OCI-LY3 (cell line): ENCODE results near the gene RC3H2.

Experiments
- H2AFZ ChIP-seq: fragments of 200-600, 300-600 bp; shearing (Covaris generic); 2 replicates; pipeline ENCODE4 v1.6.0; 2014; ENCODE audit warnings: antibody characterized with exemption, low read depth, low read length
- H3K27ac ChIP-seq: fragments of 200-600, 300-600 bp; sonication (generic); 2 replicates; pipeline ENCODE4 v1.5.1; 2014; ENCODE audit warnings: mild to moderate bottlenecking, low read length, moderate library complexity, mixed read lengths
- H3K27me3 ChIP-seq: fragments of 200-600, 300-600 bp; sonication (generic); 2 replicates; pipeline ENCODE4 v1.6.1; 2014; ENCODE audit warnings: low read depth, low read length, mixed read lengths
- H3K36me3 ChIP-seq: fragments of 200-600, 300-600 bp; sonication (generic); replicated peaks from 2 replicates; pipeline ENCODE3; 2014; ENCODE audit warnings: low read depth, low read length, mixed read lengths
- H3K4me1 ChIP-seq: fragments of 300-600, 200-600 bp; sonication (generic); 2 replicates; pipeline ENCODE4 v1.6.1; 2014; ENCODE audit warnings: low read length, mixed read lengths
- H3K4me2 ChIP-seq: fragments of 200-600, 300-600 bp; sonication (generic); 2 replicates; pipeline ENCODE4 v1.6.1; 2014; ENCODE audit warnings: low read length, mixed read lengths
- H3K4me3 ChIP-seq: fragments of 300-600, 200-600 bp; sonication (generic); 2 replicates; pipeline ENCODE4 v1.5.1; 2014; ENCODE audit warnings: antibody characterized with exemption, mild to moderate bottlenecking, low read length, moderate library complexity
- H3K79me2 ChIP-seq: fragments of 300-600, 200-600 bp; shearing (Covaris generic); 2 replicates; pipeline ENCODE4 v1.6.1; 2014; ENCODE audit warnings: mild to moderate bottlenecking, low read length, mixed read lengths
- H3K9ac ChIP-seq: fragments of 300-600, 200-600 bp; shearing (Covaris generic); 2 replicates; pipeline ENCODE4 v1.6.0; 2014; ENCODE audit warnings: mild to moderate bottlenecking, low read length, moderate library complexity
- H3K9me3 ChIP-seq: fragments of 200-600, 300-600 bp; shearing (Covaris generic); 2 replicates; pipeline ENCODE4 v1.6.1; 2014; ENCODE audit warnings: low read length, mixed read lengths; ENCODE audit not compliant: insufficient read depth
- H4K20me1 ChIP-seq: fragments of 200-600, 300-600 bp; sonication (generic); 2 replicates; pipeline ENCODE4 v1.6.1; 2016; ENCODE audit warnings: low read length, mixed read lengths; ENCODE audit not compliant: insufficient read depth
- CTCF ChIP-seq: fragments of 200-600, 300-600 bp; sonication (generic); IDR thresholded peaks from 2 replicates; pipeline ENCODE4 v1.5.1; 2014; ENCODE audit warnings: antibody characterized with exemption, low read length, low read depth
- EZH2phosphoT487 ChIP-seq: fragments of 200-600 bp; shearing (Covaris generic); IDR thresholded peaks from 2 replicates; pipeline ENCODE4 v1.6.1; 2018; ENCODE audit warnings: antibody characterized with exemption, mixed run types, low read depth

RC3H2 gene

GRCh38 chr9:122950263-122950662 is 45.1 kb upstream of the RC3H2 start:
- H3K79me2 ChIP-seq = peaks cover 94% of the 10 kb centered on the region
- peaks cover 19% of the 10 kb centered on the region; the same call in 1 of the 2 replicates for H4K20me1 ChIP-seq
- no peak overlapping the region for H2AFZ ChIP-seq
- no peak overlapping the region for H3K4me3 ChIP-seq
- TF ChIP-seq CTCF (no peak), EZH2phosphoT487 (no peak)
- H3K4me2 ChIP-seq = no peak overlapping the region
- H3K4me1 ChIP-seq = peaks cover 41% of the 10 kb centered on the region
- no peaks in the 10 kb centered on the region for H3K36me3 ChIP-seq
- H3K27ac ChIP-seq = no peak overlapping the region
- H3K9me3 ChIP-seq = no peaks in the 10 kb centered on the region
- no peaks in the 10 kb centered on the region for H3K27me3 ChIP-seq
- H3K9ac ChIP-seq = no peak overlapping the region

GRCh38 chr9:122949696-122950095 is 44.5 kb upstream of the RC3H2 start:
- Histone ChIP-seq H3K4me3 (no peak overlapping the region), H3K27ac (no peak overlapping the region), H3K4me2 (no peak overlapping the region), H2AFZ (no peak overlapping the region), H3K9me3 (no peaks in the 10 kb centered on the region), H3K79me2 (peaks cover 94% of the 10 kb centered on the region), H4K20me1 (peaks cover 19% of the 10 kb centered on the region; the same call in 1 of the 2 replicates), H3K4me1 (peaks cover 41% of the 10 kb centered on the region), H3K9ac (no peak overlapping the region), H3K27me3 (no peaks in the 10 kb centered on the region), H3K36me3 (peaks cover 2% of the 10 kb centered on the region)
- TF ChIP-seq EZH2phosphoT487 (no peak), CTCF (no peak)

- Histone ChIP-seq H4K20me1 (peaks cover 19% of the 10 kb centered on the region; the same call in 1 of the 2 replicates), H3K9me3 (no peaks in the 10 kb centered on the region), H3K4me3 (no peak overlapping the region), H3K4me1 (peaks cover 32% of the 10 kb centered on the region), H3K9ac (no peak overlapping the region), H3K36me3 (peaks cover 2% of the 10 kb centered on the region), H3K27me3 (no peaks in the 10 kb centered on the region), H2AFZ (no peak overlapping the region), H3K27ac (no peak overlapping the region), H3K4me2 (no peak overlapping the region), H3K79me2 (peaks cover 95% of the 10 kb centered on the region)
- TF ChIP-seq EZH2phosphoT487 = no peak
- no peak for TF ChIP-seq CTCF
These were observed 43.2 kb upstream of the RC3H2 start for GRCh38 chr9:122948313-122948712.

GRCh38 chr9:122946461-122947005 is 41.4 kb upstream of the RC3H2 start:
- Histone ChIP-seq H3K79me2 (peaks cover 97% of the 10 kb centered on the region), H3K4me2 (no peak overlapping the region), H2AFZ (no peak overlapping the region), H3K4me3 (no peak overlapping the region), H3K36me3 (peaks cover 2% of the 10 kb centered on the region), H4K20me1 (peaks cover 23% of the 10 kb centered on the region), H3K27ac (no peak overlapping the region), H3K27me3 (no peaks in the 10 kb centered on the region), H3K4me1 (peaks cover 44% of the 10 kb centered on the region), H3K9ac (no peak overlapping the region), H3K9me3 (no peaks in the 10 kb centered on the region)
- TF ChIP-seq CTCF = no peak
- no peak for TF ChIP-seq EZH2phosphoT487
